ENCODE data around the gene CMTM3.

The CMTM3 gene

GRCh38 chr16:66575060-66575459 is 29.4 kb upstream of the CMTM3 start:
- no peak for ATAC-seq (ENCODE audit: low read depth)
- Histone ChIP-seq H3K9me3 (ENCODE audit: severe bottlenecking) (no peaks in the 10 kb centered on the region), H3K27ac (ENCODE audit: poor library complexity, severe bottlenecking) (no peak overlapping the region), H3K36me3 (ENCODE audit: low read depth) (peaks cover under 1% of the 10 kb centered on the region; the same call in 1 of the 2 replicates), H3K4me3 (ENCODE audit: severe bottlenecking) (no peak overlapping the region), H3K4me1 (ENCODE audit: insufficient read depth, poor library complexity, severe bottlenecking) (peaks cover 3% of the 10 kb centered on the region), H3K27me3 (ENCODE audit: insufficient read depth, poor library complexity, severe bottlenecking) (no peaks in the 10 kb centered on the region)
- no peak for DNase-seq (ENCODE audit: low spot score)
- no peak for TF ChIP-seq CTCF (IDR thresholded peaks at IDR 0.05; ENCODE audit: poor library complexity, severe bottlenecking)

- ATAC-seq (ENCODE audit: low read depth), result no peak
- H3K4me1 ChIP-seq (ENCODE audit: insufficient read depth, poor library complexity, severe bottlenecking), result peaks cover 12% of the 10 kb centered on the region
- no peak for TF ChIP-seq CTCF (IDR thresholded peaks at IDR 0.05; ENCODE audit: poor library complexity, severe bottlenecking)
Measured at GRCh38 chr16:66576296-66576695, 28.2 kb upstream of the CMTM3 start.

GRCh38 chr16:66578651-66579531 is 25.6 kb upstream of the CMTM3 start, which contains the start of gene CMTM2:
Gene CMTM2 (plus strand): TSS chr16:66579463. CDS start chr16:66579608, 145 bp downstream.
- Histone ChIP-seq H3K27me3 (ENCODE audit: insufficient read depth, poor library complexity, severe bottlenecking) (no peaks in the 10 kb centered on the region), H3K4me3 (ENCODE audit: severe bottlenecking) (no peak within 1 kb of the TSS), H3K4me1 (ENCODE audit: insufficient read depth, poor library complexity, severe bottlenecking) (peaks cover 17% of the 10 kb centered on the region), H3K36me3 (ENCODE audit: low read depth) (no peaks in the 10 kb centered on the region), H3K9me3 (ENCODE audit: severe bottlenecking) (no peaks in the 10 kb centered on the region), H3K27ac (ENCODE audit: poor library complexity, severe bottlenecking) (peak within 1 kb of the TSS; percentile 13)
- TF ChIP-seq CTCF (IDR thresholded peaks at IDR 0.05; ENCODE audit: poor library complexity, severe bottlenecking), result no peak
- DNase-seq (ENCODE audit: low spot score) (peak; percentile 62), ATAC-seq (ENCODE audit: low read depth) (no peak)

More at GRCh38 chr16:66576296-66576695, 28.2 kb upstream of the CMTM3 start:
- no peak for DNase-seq (ENCODE audit: low spot score)
- Histone ChIP-seq H3K9me3 (ENCODE audit: severe bottlenecking) (no peaks in the 10 kb centered on the region), H3K4me3 (ENCODE audit: severe bottlenecking) (no peak overlapping the region), H3K27me3 (ENCODE audit: insufficient read depth, poor library complexity, severe bottlenecking) (no peaks in the 10 kb centered on the region), H3K36me3 (ENCODE audit: low read depth) (no peaks in the 10 kb centered on the region), H3K27ac (ENCODE audit: poor library complexity, severe bottlenecking) (no peak overlapping the region)

- Histone ChIP-seq H3K36me3 (ENCODE audit: low read depth) (no peaks in the 10 kb centered on the region), H3K27ac (ENCODE audit: poor library complexity, severe bottlenecking) (peak overlapping the region; percentile 13), H3K4me3 (ENCODE audit: severe bottlenecking) (no peak overlapping the region), H3K27me3 (ENCODE audit: insufficient read depth, poor library complexity, severe bottlenecking) (no peaks in the 10 kb centered on the region), H3K9me3 (ENCODE audit: severe bottlenecking) (no peaks in the 10 kb centered on the region), H3K4me1 (ENCODE audit: insufficient read depth, poor library complexity, severe bottlenecking) (peaks cover 17% of the 10 kb centered on the region)
- TF ChIP-seq CTCF (IDR thresholded peaks at IDR 0.05; ENCODE audit: poor library complexity, severe bottlenecking), result peak; percentile 52
- DNase-seq (ENCODE audit: low spot score), result no peak
- peak; percentile 99 for ATAC-seq (ENCODE audit: low read depth)
Measured at GRCh38 chr16:66580605-66581209, 23.8 kb upstream of the CMTM3 start.

Data from RWPE2 (cell line).